ENCODE results near the gene ARHGAP31.

Gene ARHGAP31

GRCh38 chr3:119279584-119280243, 14.5 kb upstream of the ARHGAP31 start:
- CTCF ChIA-PET, result no interaction called here
- no peak for DNase-seq (ENCODE audit: extremely low spot score)

GRCh38 chr3:119288669-119289403, 5.3 kb upstream of the ARHGAP31 start:
- ChIA-PET CTCF (no interaction called here), POLR2A (no interaction called here)
- TF ChIP-seq ELF4 (IDR thresholded peaks at IDR 0.05) (no peak), FOXA1 (IDR thresholded peaks at IDR 0.05) (no peak), LEF1 (IDR thresholded peaks at IDR 0.05; ENCODE audit: borderline replicate concordance) (no peak), SP1 (IDR thresholded peaks at IDR 0.05) (no peak), BHLHE40 (IDR thresholded peaks at IDR 0.05; ENCODE audit: borderline replicate concordance) (no peak), SUZ12 (IDR thresholded peaks at IDR 0.05) (no peak), CTBP1 (IDR thresholded peaks at IDR 0.05; ENCODE audit: borderline replicate concordance) (no peak), FOXM1 (IDR thresholded peaks at IDR 0.05; ENCODE audit: borderline replicate concordance) (no peak), HDGF (IDR thresholded peaks at IDR 0.05; ENCODE audit: borderline replicate concordance) (no peak)
- TF ChIP-seq, protein P1, sequence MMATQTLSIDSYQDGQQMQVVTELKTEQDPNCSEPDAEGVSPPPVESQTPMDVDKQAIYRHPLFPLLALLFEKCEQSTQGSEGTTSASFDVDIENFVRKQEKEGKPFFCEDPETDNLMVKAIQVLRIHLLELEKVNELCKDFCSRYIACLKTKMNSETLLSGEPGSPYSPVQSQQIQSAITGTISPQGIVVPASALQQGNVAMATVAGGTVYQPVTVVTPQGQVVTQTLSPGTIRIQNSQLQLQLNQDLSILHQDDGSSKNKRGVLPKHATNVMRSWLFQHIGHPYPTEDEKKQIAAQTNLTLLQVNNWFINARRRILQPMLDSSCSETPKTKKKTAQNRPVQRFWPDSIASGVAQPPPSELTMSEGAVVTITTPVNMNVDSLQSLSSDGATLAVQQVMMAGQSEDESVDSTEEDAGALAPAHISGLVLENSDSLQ (IDR thresholded peaks at IDR 0.05), result no peak
- DNase-seq (ENCODE audit: extremely low spot score), result no peak

More at GRCh38 chr3:119279584-119280243, 14.5 kb upstream of the ARHGAP31 start:
- POLR2A ChIA-PET, result no interaction called here
- no peak for TF ChIP-seq CTBP1 (IDR thresholded peaks at IDR 0.05; ENCODE audit: borderline replicate concordance)

DNA sequence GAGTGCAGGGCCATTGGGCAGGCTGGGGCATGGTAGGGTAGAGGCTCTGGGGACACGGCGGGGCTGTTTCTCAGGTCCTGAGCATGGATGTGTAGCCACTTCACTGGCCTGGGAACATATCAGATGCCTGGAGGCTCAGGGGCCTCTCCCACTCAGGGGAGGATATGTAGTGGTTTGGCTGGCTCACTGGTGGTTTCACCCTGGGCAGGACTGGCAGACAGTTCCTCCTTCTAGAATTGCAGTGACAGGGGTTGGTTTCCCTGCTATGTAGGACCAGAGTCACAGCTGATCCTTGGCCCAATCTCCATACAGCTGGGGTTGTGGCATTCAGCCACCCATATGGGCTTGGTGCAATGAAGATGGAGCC, 4.8 kb upstream of the ARHGAP31 start:
- ChIA-PET CTCF (no interaction called here), POLR2A (no interaction called here)

DNA sequence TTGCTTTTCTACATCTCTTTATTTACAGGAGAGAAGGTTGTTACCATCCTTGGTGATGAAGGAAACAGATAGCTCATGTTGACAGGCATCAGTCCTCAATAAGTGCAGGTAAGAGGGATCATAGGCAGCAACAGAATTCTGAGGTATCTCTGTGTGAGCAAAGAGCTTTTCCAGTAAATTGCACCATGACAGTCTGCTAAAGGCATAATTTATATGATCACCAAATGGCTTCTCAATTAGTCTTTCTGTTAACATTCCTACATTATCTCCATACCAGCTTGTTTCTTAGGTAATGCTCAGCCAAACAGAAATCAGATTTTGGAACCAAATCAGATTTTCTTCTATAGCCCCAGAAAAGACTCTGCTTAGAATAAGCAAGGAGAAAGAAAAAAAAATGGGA, 3.6 kb upstream of the ARHGAP31 start:
- ChIA-PET POLR2A (no interaction called here), CTCF (no interaction called here)
- TF ChIP-seq TARDBP (IDR thresholded peaks at IDR 0.05) (no peak), SP1 (IDR thresholded peaks at IDR 0.05) (no peak), NFRKB (IDR thresholded peaks at IDR 0.05) (no peak), FOXK2 (IDR thresholded peaks at IDR 0.05) (no peak), FOXA1 (IDR thresholded peaks at IDR 0.05) (no peak), ZNF384 (IDR thresholded peaks at IDR 0.05) (no peak), HDGF (IDR thresholded peaks at IDR 0.05; ENCODE audit: borderline replicate concordance) (no peak), LEF1 (IDR thresholded peaks at IDR 0.05; ENCODE audit: borderline replicate concordance) (no peak), SUZ12 (IDR thresholded peaks at IDR 0.05) (no peak), ARNT (IDR thresholded peaks at IDR 0.05) (no peak), BHLHE40 (IDR thresholded peaks at IDR 0.05; ENCODE audit: borderline replicate concordance) (no peak), FOXM1 (IDR thresholded peaks at IDR 0.05; ENCODE audit: borderline replicate concordance) (no peak), ELF4 (IDR thresholded peaks at IDR 0.05) (no peak), L3MBTL2 (conservative IDR thresholded peaks at IDR 0.05) (no peak), CTBP1 (IDR thresholded peaks at IDR 0.05; ENCODE audit: borderline replicate concordance) (no peak)
- TF ChIP-seq, protein P1 (IDR thresholded peaks at IDR 0.05), result no peak
- no peak for DNase-seq (ENCODE audit: extremely low spot score)

More for the DNA sequence above, 4.8 kb upstream of the ARHGAP31 start:
- TF ChIP-seq HDGF (IDR thresholded peaks at IDR 0.05; ENCODE audit: borderline replicate concordance), result no peak
- TF ChIP-seq FOXA1 (IDR thresholded peaks at IDR 0.05), result no peak
- no peak for TF ChIP-seq ARNT (IDR thresholded peaks at IDR 0.05)
- no peak for TF ChIP-seq TARDBP (IDR thresholded peaks at IDR 0.05)
- no peak for TF ChIP-seq FOXM1 (IDR thresholded peaks at IDR 0.05; ENCODE audit: borderline replicate concordance)
- TF ChIP-seq SUZ12 (IDR thresholded peaks at IDR 0.05), result no peak
- TF ChIP-seq NFRKB (IDR thresholded peaks at IDR 0.05), result no peak
- no peak for TF ChIP-seq FOXK2 (IDR thresholded peaks at IDR 0.05)
- no peak for TF ChIP-seq SP1 (IDR thresholded peaks at IDR 0.05)
- no peak for TF ChIP-seq LEF1 (IDR thresholded peaks at IDR 0.05; ENCODE audit: borderline replicate concordance)
- TF ChIP-seq, protein P1 (IDR thresholded peaks at IDR 0.05), result no peak
- no peak for TF ChIP-seq ELF4 (IDR thresholded peaks at IDR 0.05)
- TF ChIP-seq BHLHE40 (IDR thresholded peaks at IDR 0.05; ENCODE audit: borderline replicate concordance), result no peak
- no peak for DNase-seq (ENCODE audit: extremely low spot score)

DNA sequence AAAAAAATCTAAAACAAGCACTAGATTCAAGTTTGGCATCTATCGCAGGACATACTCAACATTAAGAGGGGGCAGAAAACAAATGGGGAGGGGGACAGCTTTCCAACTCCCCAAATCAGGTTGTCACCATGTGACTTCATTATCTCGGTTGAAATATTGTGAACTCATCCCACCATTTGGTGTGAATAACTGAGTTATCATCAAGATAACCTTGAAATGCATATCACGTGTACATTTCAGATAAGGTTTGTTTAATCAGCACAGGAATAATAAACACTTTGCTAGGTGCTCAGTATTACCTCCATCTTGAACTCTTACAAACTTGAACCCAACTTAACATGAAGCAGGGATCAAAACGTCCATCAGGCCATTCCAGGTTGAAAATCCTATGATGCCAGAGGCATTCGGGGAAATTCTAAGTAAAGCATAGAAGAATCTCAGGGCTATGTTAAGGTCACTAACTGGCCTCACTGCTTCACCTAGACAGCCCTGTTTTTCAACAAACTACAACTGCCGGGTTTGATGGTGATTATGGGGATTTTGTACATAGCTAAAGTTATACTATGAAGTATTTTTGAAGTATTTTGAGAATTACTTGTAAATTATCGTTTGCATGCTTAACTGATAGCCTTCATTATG, 3.0 kb upstream of the ARHGAP31 start:
- no peak for DNase-seq (ENCODE audit: extremely low spot score)
- CTCF ChIA-PET, result no interaction called here
- no peak for TF ChIP-seq CTBP1 (IDR thresholded peaks at IDR 0.05; ENCODE audit: borderline replicate concordance)
- no peak for TF ChIP-seq FOXA1 (IDR thresholded peaks at IDR 0.05)
- POLR2A ChIA-PET, result no interaction called here

DNA sequence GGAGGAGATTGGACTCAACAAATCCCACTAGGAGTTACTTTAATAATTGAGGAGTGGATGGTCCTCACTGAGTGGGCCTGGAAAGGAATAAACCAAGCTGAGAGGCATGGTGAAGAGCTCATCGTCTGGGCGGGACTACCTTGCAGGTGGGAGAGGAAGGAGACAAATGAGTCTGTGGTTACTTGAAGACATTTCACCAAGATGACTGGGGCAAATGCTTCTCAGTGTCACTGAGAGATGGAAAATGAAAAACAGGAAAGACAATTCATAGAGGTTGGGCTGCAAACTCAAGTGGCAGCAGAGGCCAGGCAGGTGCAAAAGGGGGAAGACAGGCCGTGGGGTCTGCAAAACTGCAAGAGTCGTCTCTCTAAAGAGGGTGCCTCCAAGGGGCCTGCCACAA, 1.5 kb upstream of the ARHGAP31 start:
- ChIA-PET CTCF (interaction anchor here (1.2 kb wide), 1 partner anchor 51 kb away, joined by 3 read pairs; the partner anchor contains the start of gene B4GALT4), POLR2A (no interaction called here)
- no peak for TF ChIP-seq FOXM1 (IDR thresholded peaks at IDR 0.05; ENCODE audit: borderline replicate concordance)
- TF ChIP-seq HDGF (IDR thresholded peaks at IDR 0.05; ENCODE audit: borderline replicate concordance), result no peak
- TF ChIP-seq FOXA1 (IDR thresholded peaks at IDR 0.05), result no peak
- no peak for TF ChIP-seq NFRKB (IDR thresholded peaks at IDR 0.05)
- TF ChIP-seq ELF4 (IDR thresholded peaks at IDR 0.05), result no peak
- TF ChIP-seq TARDBP (IDR thresholded peaks at IDR 0.05), result no peak
- no peak for TF ChIP-seq ZNF384 (IDR thresholded peaks at IDR 0.05)
- TF ChIP-seq, protein P1 (IDR thresholded peaks at IDR 0.05), result no peak
- no peak for TF ChIP-seq BHLHE40 (IDR thresholded peaks at IDR 0.05; ENCODE audit: borderline replicate concordance)
- TF ChIP-seq SP1 (IDR thresholded peaks at IDR 0.05), result no peak
- TF ChIP-seq LEF1 (IDR thresholded peaks at IDR 0.05; ENCODE audit: borderline replicate concordance), result no peak
- no peak for TF ChIP-seq ARNT (IDR thresholded peaks at IDR 0.05)
- no peak for TF ChIP-seq CTBP1 (IDR thresholded peaks at IDR 0.05; ENCODE audit: borderline replicate concordance)
- DNase-seq (ENCODE audit: extremely low spot score), result no peak

Measured in HEK293T (cell line).